Upper lobe of left lung (tissue), 4 donors: Measurements from ENCODE around the gene JCAD.

Experiments used
- CTCF ChIP-seq, 6 experiments: fragments of 450-650 bp in 4 of 6; fragments of 200-600 bp in 2 of 6; sonication (generic) in 2 of 6; IDR thresholded peaks; one replicate each; pipeline ENCODE4 v1.5.1; 2016 to 2019; ENCODE audit warnings: antibody characterized with exemption in 6 of 6
- EP300 ChIP-seq, 4 donors: sonication (generic); formaldehyde crosslinking; IDR thresholded peaks; one replicate each; pipeline ENCODE4 v1.5.1; 2017; ENCODE audit warnings: antibody characterized with exemption in 4 of 4, control low read depth in 2 of 4
- POLR2A ChIP-seq, 4 donors: fragments of 450-650 bp; IDR thresholded peaks; one replicate each; pipeline ENCODE4 v1.5.1; 2016 to 2017; ENCODE audit warnings: antibody characterized with exemption in 4 of 4, mild to moderate bottlenecking in 2 of 4
- POLR2AphosphoS5 ChIP-seq, 2 donors: sonication (generic); formaldehyde crosslinking; IDR thresholded peaks; one replicate each; pipeline ENCODE4 v1.5.1; 2017; ENCODE audit warnings: antibody characterized with exemption in 2 of 2

DNA sequence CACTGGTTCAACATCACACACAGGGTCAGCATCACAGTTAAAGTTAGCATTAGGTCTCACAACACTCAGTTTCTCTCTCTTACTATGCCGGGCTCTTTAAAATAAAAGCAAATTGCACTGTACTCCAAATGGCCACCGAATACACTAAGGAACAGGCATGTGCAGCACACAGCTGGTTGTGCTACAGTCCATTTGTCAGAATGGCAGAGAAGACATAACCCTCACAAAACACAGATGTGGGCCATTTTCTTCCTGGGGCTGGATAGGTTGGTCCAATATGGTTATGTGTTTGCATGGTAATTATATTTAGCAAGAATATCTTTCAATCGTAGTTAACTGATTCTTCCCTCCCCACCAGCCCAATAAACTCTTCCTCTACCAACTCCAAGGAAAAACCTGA is 9.0 kb downstream of the JCAD start:
- TF ChIP-seq POLR2A (IDR thresholded peaks at IDR 0.05): no peak
- no peak for TF ChIP-seq CTCF (IDR thresholded peaks at IDR 0.05)
- no peak for TF ChIP-seq POLR2AphosphoS5 (IDR thresholded peaks at IDR 0.05)
- no peak for TF ChIP-seq EP300 (IDR thresholded peaks at IDR 0.05)
